ENCODE measurements around the gene DUSP9. TPM values are rescaled to one million over a fixed set of nuclear protein-coding genes. Genes with fewer than 3 reads are reported as not detected.

Gene DUSP9
- total RNA-seq, 2 donors from 2014 or later: not detected

- Mint-ChIP-seq H3K4me1 (peaks cover 2% of the 10 kb centered on the region), H3K36me3 (ENCODE audit: low read depth) (no peaks in the 10 kb centered on the region), H3K27ac (no peak overlapping the region), H3K27me3 (peaks cover 11% of the 10 kb centered on the region), H3K4me3 (no peak overlapping the region)
- peak; percentile 65 for ATAC-seq
- DNase-seq: no peak
- no peaks in the 10 kb centered on the region for H3K9me3 ChIP-seq (ENCODE audit: control insufficient read depth, low read length, poor library complexity, severe bottlenecking)
Observed at GRCh38 chrX:153635788-153636668, 11.0 kb upstream of the DUSP9 start.

GRCh38 chrX:153636716-153637115, 10.3 kb upstream of the DUSP9 start:
- Mint-ChIP-seq H3K4me1 (peaks cover 7% of the 10 kb centered on the region), H3K4me3 (no peak overlapping the region), H3K36me3 (ENCODE audit: low read depth) (no peaks in the 10 kb centered on the region), H3K27me3 (peaks cover 14% of the 10 kb centered on the region), H3K27ac (no peak overlapping the region)
- no peaks in the 10 kb centered on the region for H3K9me3 ChIP-seq (ENCODE audit: control insufficient read depth, low read length, poor library complexity, severe bottlenecking)
- ATAC-seq (no peak), DNase-seq (no peak)

DNA sequence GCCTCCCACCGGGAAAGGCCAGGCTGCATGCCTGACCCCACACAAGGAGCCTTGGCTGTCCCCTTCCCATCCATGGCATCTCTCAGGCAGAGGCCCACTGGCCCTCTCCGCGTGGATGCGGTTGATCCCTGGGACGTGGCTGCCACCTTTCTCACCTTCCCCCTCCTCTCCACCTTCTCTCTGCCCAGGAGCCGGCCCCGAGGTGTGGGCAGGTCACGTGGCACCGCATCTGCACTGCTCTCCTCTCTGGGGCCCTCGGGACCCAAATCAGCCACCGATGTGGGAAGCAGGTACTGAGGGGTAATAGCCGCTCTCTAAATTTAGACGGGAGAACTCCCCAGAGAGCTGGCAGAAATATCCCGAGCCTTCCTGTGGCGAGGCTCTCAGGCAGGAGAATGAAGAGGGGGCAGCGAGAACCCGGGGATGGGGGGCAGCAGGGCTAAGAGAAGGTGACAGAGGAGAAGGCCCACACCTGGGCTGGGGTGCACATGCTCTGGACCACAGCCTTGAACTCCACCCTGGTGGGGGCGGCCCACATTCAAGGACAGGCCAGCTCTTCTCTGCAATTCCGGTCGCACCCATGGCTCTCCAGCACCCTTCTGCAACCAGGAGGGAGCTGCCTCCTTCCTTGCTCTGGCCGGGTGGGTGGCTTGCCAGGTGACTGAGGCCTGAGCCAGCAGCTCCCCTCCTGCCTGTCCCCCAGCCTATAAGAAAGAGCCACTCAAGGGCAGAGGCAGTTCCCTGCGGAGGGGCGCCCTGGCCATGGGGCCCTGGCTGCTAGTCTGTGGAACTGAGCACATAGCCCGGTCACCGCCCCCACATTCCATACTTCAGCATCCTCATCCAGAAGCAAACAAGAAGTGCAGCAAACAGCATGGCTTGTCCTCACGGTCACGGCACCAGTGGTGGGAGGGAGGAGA, 9.6 kb upstream of the DUSP9 start:
- ATAC-seq (no peak), DNase-seq (no peak)
- no peaks in the 10 kb centered on the region for H3K9me3 ChIP-seq (ENCODE audit: control insufficient read depth, low read length, poor library complexity, severe bottlenecking)
- no peak overlapping the region for H3K4me3 Mint-ChIP-seq
- H3K4me1 Mint-ChIP-seq: peaks cover 7% of the 10 kb centered on the region
- H3K27me3 Mint-ChIP-seq: peaks cover 15% of the 10 kb centered on the region
- no peaks in the 10 kb centered on the region for H3K36me3 Mint-ChIP-seq (ENCODE audit: low read depth)
- no peak overlapping the region for H3K27ac Mint-ChIP-seq

- H3K27ac Mint-ChIP-seq: no peak overlapping the region
- ATAC-seq: no peak
- peaks cover 15% of the 10 kb centered on the region for H3K27me3 Mint-ChIP-seq
- DNase-seq: no peak
- no peak overlapping the region for H3K4me3 Mint-ChIP-seq
- peaks cover 11% of the 10 kb centered on the region for H3K4me1 Mint-ChIP-seq
- H3K36me3 Mint-ChIP-seq (ENCODE audit: low read depth): no peaks in the 10 kb centered on the region
- no peaks in the 10 kb centered on the region for H3K9me3 ChIP-seq (ENCODE audit: control insufficient read depth, low read length, poor library complexity, severe bottlenecking)
Observed at GRCh38 chrX:153638041-153638371, 9.0 kb upstream of the DUSP9 start.

DNA sequence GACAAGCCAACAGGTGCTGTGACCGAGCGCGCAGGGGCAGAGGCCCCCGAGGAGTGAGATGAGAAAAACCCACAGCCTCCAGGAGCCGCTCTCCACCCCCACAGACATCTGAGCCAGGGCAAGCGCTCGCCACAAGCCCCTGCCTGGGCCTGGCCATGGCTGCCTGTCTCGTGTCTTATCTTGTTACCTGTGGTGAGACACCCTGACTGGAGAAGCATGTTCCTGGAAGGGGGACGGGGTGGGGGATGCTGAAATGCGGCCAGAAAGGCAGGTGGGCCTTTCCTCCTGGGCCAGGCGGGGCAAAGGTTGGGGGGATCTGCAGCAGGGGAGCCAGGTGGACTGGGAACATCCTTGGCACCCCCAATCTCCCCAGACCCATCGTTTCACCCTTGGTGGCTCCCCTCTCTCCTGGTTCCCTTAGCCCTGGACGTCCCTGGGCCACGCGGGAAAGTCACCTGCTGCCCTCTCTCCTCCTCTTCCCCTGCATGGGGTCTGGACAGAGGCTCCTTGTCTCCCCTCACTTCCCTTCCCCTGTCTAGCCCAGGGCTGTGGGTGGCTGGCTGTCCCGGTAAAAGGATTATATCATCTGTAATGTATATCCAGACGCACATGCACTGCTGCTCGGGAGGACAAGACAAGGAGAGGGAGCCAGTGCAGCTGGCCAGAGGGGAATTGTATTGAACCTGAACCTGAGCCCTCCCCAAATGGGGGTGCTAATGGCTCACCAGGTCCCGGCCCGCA, 8.4 kb upstream of the DUSP9 start:
- DNase-seq: no peak
- Mint-ChIP-seq H3K4me1 (peaks cover 11% of the 10 kb centered on the region), H3K36me3 (ENCODE audit: low read depth) (no peaks in the 10 kb centered on the region), H3K27ac (no peak overlapping the region), H3K27me3 (peaks cover 15% of the 10 kb centered on the region), H3K4me3 (no peak overlapping the region)
- ATAC-seq: no peak
- H3K9me3 ChIP-seq (ENCODE audit: control insufficient read depth, low read length, poor library complexity, severe bottlenecking): no peaks in the 10 kb centered on the region

GRCh38 chrX:153639177-153640044, 7.6 kb upstream of the DUSP9 start:
- no peaks in the 10 kb centered on the region for H3K9me3 ChIP-seq (ENCODE audit: control insufficient read depth, low read length, poor library complexity, severe bottlenecking)
- Mint-ChIP-seq H3K27me3 (peaks cover 15% of the 10 kb centered on the region), H3K4me3 (no peak overlapping the region), H3K4me1 (peaks cover 12% of the 10 kb centered on the region), H3K36me3 (ENCODE audit: low read depth) (no peaks in the 10 kb centered on the region), H3K27ac (no peak overlapping the region)
- no peak for DNase-seq
- no peak for ATAC-seq

- Mint-ChIP-seq H3K27ac (no peak overlapping the region), H3K27me3 (peaks cover 11% of the 10 kb centered on the region), H3K36me3 (ENCODE audit: low read depth) (no peaks in the 10 kb centered on the region), H3K4me3 (no peak overlapping the region), H3K4me1 (peaks cover 12% of the 10 kb centered on the region)
- no peaks in the 10 kb centered on the region for H3K9me3 ChIP-seq (ENCODE audit: control insufficient read depth, low read length, poor library complexity, severe bottlenecking)
- DNase-seq (no peak), ATAC-seq (no peak)
Observed at GRCh38 chrX:153640045-153640686, 6.8 kb upstream of the DUSP9 start.

- Mint-ChIP-seq H3K27me3 (peaks cover 11% of the 10 kb centered on the region), H3K4me1 (peaks cover 12% of the 10 kb centered on the region), H3K27ac (no peak overlapping the region), H3K4me3 (peak overlapping the region; percentile 7), H3K36me3 (ENCODE audit: low read depth) (no peaks in the 10 kb centered on the region)
- DNase-seq (no peak), ATAC-seq (no peak)
- H3K9me3 ChIP-seq (ENCODE audit: control insufficient read depth, low read length, poor library complexity, severe bottlenecking): no peaks in the 10 kb centered on the region
Observed at GRCh38 chrX:153640736-153641575, 6.0 kb upstream of the DUSP9 start.

- Mint-ChIP-seq H3K4me3 (peak overlapping the region; percentile 79), H3K27me3 (peaks cover 11% of the 10 kb centered on the region), H3K27ac (no peak overlapping the region), H3K36me3 (ENCODE audit: low read depth) (no peaks in the 10 kb centered on the region), H3K4me1 (peaks cover 12% of the 10 kb centered on the region)
- no peaks in the 10 kb centered on the region for H3K9me3 ChIP-seq (ENCODE audit: control insufficient read depth, low read length, poor library complexity, severe bottlenecking)
- no peak for ATAC-seq
- DNase-seq: no peak
Observed at GRCh38 chrX:153641627-153642026, 5.4 kb upstream of the DUSP9 start.

DNA sequence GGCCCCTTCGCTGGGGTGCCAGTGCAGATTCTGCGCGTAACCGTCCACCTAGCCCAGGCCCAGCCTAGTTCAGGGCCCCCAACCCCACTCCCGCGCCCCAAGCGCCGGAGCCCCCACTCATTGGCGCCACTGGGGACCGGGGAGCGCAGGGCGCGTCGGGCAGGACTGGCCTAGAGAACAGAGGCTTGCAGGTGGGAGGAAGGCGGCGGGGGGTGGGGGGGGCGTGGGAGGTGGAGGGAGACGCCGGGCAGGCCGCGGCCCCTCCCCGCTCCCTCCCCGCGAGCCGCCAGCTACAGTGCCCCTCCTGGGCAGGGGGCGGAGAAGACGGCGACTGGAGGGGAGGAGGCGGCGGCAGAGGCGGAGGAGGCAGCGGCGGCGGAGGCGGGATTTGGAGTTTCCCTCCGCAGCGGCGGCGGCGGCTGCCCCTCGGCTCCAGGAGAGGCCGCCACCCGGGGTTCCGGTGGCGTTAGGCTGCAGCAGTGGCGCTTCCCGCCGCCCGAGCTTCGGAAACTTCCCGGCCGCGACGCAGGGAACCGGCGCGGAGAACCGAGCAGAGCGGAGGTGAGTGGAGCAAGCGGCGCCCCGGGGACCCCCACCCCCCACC, 4.8 kb upstream of the DUSP9 start:
- H3K4me3 Mint-ChIP-seq: peak overlapping the region; percentile 79

More for the DNA sequence above, 4.8 kb upstream of the DUSP9 start:
- DNase-seq: no peak
- no peaks in the 10 kb centered on the region for H3K9me3 ChIP-seq (ENCODE audit: control insufficient read depth, low read length, poor library complexity, severe bottlenecking)
- peak; percentile 56 for ATAC-seq
- H3K27ac Mint-ChIP-seq: no peak overlapping the region
- H3K36me3 Mint-ChIP-seq (ENCODE audit: low read depth): no peaks in the 10 kb centered on the region
- H3K27me3 Mint-ChIP-seq: peaks cover 11% of the 10 kb centered on the region
- peaks cover 12% of the 10 kb centered on the region for H3K4me1 Mint-ChIP-seq
